RWPE1 (cell line): ENCODE measurements around the gene TRPM1.

Source experiments
- CTCF ChIA-PET: fragments of 350-600 bp; sonication (Branson Sonifier 250); formaldehyde crosslinking; extraction: SDS; loops from one replicate; lab custom pipeline; 2021; lab: Yijun Ruan, JAX
- POLR2A ChIA-PET: fragments of 400-600 bp; formaldehyde crosslinking; extraction: SDS; loops from one replicate; lab custom pipeline; 2020; ENCODE audit warnings: antibody characterized with exemption; ENCODE audit not compliant: low non-redundant PET; lab: Yijun Ruan, JAX
- DNase-seq: peaks from one replicate; pipeline ENCODE4 v3.0.0; 2012; ENCODE audit warnings: low spot score
- H3K27ac ChIP-seq: fragments of 450-650 bp; 2 replicates; pipeline ENCODE4 v1.5.1; 2017
- CTCF ChIP-seq: fragments of 450-650 bp; conservative IDR thresholded peaks from 2 replicates; pipeline ENCODE4 v1.5.1; 2017; ENCODE audit warnings: low read depth, mild to moderate bottlenecking

TRPM1 gene

GRCh38 chr15:30990446-30991254, 110.9 kb downstream of the TRPM1 start:
- peak overlapping the region; percentile 89 for H3K27ac ChIP-seq
- peak; percentile 16 for DNase-seq
- no peak for TF ChIP-seq CTCF
- POLR2A ChIA-PET: interaction anchor here (0.6 kb wide), 2 partner anchors 11 to 139 kb away, joined by 3 read pairs; no protein-coding TSS in a partner anchor
- CTCF ChIA-PET: interaction anchor here (0.6 to 1.7 kb wide), 2 partner anchors 104 to 139 kb away, joined by 3 to 6 read pairs; no protein-coding TSS in a partner anchor

DNA sequence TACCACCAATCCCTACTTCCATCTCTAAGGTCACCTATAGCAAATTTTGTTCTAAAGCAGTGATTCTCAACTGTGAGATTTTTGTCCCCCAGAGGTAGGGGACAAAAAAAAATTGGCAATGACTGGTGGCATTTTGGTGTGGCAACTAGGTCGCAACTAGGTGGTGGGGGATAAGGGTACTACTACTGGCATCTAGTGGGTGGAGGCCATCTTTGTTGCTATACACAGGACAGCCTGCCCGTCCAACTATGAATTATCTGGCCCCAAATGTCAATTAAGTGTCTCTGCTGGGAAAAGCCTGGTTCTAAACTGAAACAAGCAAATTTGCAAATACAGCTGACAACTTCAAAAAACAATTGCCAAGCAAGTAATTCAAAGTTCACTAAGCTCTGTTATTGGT, 111.5 kb downstream of the TRPM1 start:
- H3K27ac ChIP-seq: no peak overlapping the region
- peak; percentile 14 for DNase-seq
- ChIA-PET CTCF (no interaction called here), POLR2A (interaction anchor here (0.6 kb wide), 1 partner anchor 12 kb away, joined by 3 read pairs; no protein-coding TSS in a partner anchor)
- TF ChIP-seq CTCF: no peak

GRCh38 chr15:30985081-30985531, 116.4 kb downstream of the TRPM1 start:
- no peak for TF ChIP-seq CTCF
- no peak for DNase-seq
- H3K27ac ChIP-seq: no peak overlapping the region; the same call in 1 of the 2 replicates
- ChIA-PET POLR2A (no interaction called here), CTCF (interaction anchor here (0.6 to 1.9 kb wide), 3 partner anchors 18 to 144 kb away, joined by 3 to 10 read pairs (median 4); no protein-coding TSS in a partner anchor)

- H3K27ac ChIP-seq: no peak overlapping the region
- POLR2A ChIA-PET: no interaction called here
- no peak for TF ChIP-seq CTCF
- CTCF ChIA-PET: interaction anchor here (0.6 to 1.9 kb wide), 2 partner anchors 19 to 144 kb away, joined by 3 to 10 read pairs; no protein-coding TSS in a partner anchor
- DNase-seq: no peak
These were observed 117.0 kb downstream of the TRPM1 start for GRCh38 chr15:30984542-30984941.

DNA sequence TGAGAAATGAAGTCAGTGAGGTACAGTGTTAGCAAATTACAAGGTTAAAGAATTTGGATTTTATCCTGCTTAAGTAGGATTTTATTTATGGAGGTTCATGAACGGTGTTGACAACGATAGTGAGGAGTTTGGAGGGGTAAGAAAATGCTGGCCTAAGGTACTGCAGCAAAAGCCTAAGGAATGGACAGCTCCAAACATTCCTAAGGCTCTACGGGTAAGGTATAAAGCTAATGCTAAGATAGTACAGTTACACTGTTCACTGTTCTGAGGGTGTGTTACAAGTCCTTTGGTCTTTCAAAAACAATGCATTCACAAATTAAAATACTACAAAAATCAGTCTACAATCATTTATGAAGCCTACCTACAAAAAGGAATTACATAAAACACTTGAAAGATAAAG, 117.4 kb downstream of the TRPM1 start:
- no peak overlapping the region for H3K27ac ChIP-seq
- ChIA-PET CTCF (interaction anchor here (0.6 to 1.9 kb wide), 2 partner anchors 145 to 202 kb away, joined by 5 to 10 read pairs; no protein-coding TSS in a partner anchor), POLR2A (no interaction called here)
- TF ChIP-seq CTCF: no peak
- no peak for DNase-seq

- POLR2A ChIA-PET: no interaction called here
- CTCF ChIA-PET: no interaction called here
- H3K27ac ChIP-seq: no peak overlapping the region
- TF ChIP-seq CTCF: no peak
- DNase-seq: no peak
These were observed 122.1 kb downstream of the TRPM1 start for GRCh38 chr15:30979457-30979856.
